ENCODE data around the gene C1orf35.

Gene C1orf35

DNA sequence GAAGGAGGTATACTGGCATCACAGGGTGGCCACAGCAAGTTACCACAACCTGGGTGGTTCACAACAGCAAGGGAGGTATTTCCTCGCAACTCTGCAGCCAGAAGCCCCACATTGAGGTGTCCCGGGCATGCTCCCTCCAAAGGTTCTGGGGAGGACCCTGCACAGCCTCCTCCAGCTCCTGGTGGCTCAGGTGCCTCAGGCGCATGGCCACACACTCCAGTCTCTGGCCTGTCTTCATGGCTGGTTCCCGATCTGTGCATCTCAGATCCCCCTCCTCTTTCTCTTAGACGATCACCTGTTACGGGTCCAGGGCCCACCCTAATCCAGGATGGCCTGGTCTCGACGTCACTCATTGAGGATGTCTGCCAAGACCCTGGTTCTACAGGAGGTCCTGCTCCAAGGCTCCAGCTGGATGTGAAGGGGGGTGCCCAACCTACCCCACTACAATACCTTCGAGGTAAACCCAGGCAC is 27.3 kb downstream of the C1orf35 start:
- ChIA-PET CTCF (no interaction called here), POLR2A (no interaction called here)
- no peak for DNase-seq (ENCODE audit: extremely low spot score)
- no peak for TF ChIP-seq ELF4 (IDR thresholded peaks at IDR 0.05)
- TF ChIP-seq HDGF (IDR thresholded peaks at IDR 0.05; ENCODE audit: borderline replicate concordance): 0 out of 2 replicates have a peak, but pooled peaks have one; percentile 19

DNA sequence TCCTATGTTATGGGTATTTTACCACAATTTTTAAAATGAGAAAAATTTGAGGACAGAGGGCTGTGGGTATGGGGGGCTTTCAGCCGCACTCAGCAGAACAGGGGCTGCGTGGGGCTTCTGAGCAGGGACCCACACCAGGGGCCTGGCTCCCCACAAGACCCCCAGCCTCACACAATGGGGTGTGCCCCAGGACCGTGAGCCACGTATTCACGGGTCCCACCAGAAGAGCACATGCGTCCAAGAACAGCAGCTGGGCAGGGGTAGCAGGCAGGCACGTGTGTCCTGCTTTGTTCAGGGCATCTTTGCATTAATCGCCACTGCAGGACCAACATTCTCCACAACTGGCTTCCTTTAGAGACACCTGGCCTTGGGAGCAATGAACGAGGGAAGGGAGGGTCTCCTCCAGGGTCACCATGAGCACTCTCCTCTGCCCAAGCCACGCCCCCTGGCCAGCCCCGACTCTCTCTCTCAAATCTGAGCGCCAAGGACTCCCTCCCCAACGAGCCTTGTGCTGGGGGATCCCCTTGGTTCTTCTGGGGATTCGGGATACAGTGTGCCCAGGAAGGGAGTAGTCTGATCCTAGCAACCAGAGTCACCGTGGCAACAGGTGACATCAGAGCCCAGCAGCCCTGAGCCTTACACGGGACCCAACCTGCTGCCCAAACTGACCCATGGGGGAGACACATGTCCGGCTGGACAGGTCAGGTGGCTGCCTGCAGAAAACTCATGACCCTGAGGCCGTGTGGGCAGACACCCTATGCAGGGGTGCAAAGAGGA is 28.0 kb downstream of the C1orf35 start:
- ChIA-PET POLR2A (no interaction called here), CTCF (interaction anchor here (0.8 to 1.3 kb wide), 2 partner anchors 76 to 79 kb away, joined by 3 to 7 read pairs; no protein-coding TSS in a partner anchor)
- no peak for DNase-seq (ENCODE audit: extremely low spot score)
- TF ChIP-seq NFRKB (IDR thresholded peaks at IDR 0.05) (no peak), BHLHE40 (IDR thresholded peaks at IDR 0.05; ENCODE audit: borderline replicate concordance) (no peak), FOXK2 (IDR thresholded peaks at IDR 0.05) (no peak), SP1 (IDR thresholded peaks at IDR 0.05) (no peak), FOXA1 (IDR thresholded peaks at IDR 0.05) (no peak), TARDBP (IDR thresholded peaks at IDR 0.05) (no peak), CTBP1 (IDR thresholded peaks at IDR 0.05; ENCODE audit: borderline replicate concordance) (no peak), FOXM1 (IDR thresholded peaks at IDR 0.05; ENCODE audit: borderline replicate concordance) (no peak), ARNT (IDR thresholded peaks at IDR 0.05) (no peak), L3MBTL2 (conservative IDR thresholded peaks at IDR 0.05) (no peak), LEF1 (IDR thresholded peaks at IDR 0.05; ENCODE audit: borderline replicate concordance) (no peak), SUZ12 (IDR thresholded peaks at IDR 0.05) (no peak), ZNF384 (IDR thresholded peaks at IDR 0.05) (no peak), HDGF (IDR thresholded peaks at IDR 0.05; ENCODE audit: borderline replicate concordance) (no peak), ELF4 (IDR thresholded peaks at IDR 0.05) (no peak)
- TF ChIP-seq, protein P1, sequence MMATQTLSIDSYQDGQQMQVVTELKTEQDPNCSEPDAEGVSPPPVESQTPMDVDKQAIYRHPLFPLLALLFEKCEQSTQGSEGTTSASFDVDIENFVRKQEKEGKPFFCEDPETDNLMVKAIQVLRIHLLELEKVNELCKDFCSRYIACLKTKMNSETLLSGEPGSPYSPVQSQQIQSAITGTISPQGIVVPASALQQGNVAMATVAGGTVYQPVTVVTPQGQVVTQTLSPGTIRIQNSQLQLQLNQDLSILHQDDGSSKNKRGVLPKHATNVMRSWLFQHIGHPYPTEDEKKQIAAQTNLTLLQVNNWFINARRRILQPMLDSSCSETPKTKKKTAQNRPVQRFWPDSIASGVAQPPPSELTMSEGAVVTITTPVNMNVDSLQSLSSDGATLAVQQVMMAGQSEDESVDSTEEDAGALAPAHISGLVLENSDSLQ (IDR thresholded peaks at IDR 0.05): no peak

DNA sequence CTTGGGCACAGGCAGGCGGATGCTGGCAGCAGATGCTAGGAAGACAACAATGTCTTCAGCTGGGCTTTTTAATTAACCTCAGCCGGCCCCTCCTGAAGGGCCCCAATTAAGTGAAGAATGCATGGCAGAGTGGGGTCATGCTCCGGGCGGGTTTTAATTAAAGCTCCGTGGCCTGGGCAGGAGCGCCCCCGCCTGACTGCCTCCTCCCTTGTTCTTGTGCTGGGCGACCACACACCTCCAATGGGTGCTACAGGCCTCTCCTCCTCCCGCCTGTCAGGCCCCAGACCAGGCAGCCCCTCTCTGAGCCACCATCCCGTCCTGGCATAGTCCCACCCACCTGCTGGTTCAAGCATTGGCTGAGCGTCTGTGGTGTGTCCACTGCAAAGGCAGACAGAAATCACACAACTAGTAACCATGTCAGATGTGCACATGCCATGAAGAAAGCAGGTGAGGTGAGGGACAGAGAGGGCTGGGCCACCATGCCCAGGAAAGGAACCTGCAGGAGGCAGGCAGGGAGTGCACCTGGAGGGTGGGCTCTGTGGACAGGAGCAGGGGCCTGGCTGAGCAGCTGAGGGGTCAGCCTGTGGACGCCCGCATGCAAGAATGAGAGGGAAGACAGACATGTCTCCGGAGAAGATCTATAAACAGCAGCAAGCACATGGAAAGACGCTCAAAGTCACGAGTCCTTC is 29.1 kb downstream of the C1orf35 start:
- POLR2A ChIA-PET: interaction anchor here (0.6 to 2.4 kb wide), 2 partner anchors 8 to 26 kb away, joined by 3 to 8 read pairs; partner anchors contain the start of gene ARF1
- peak; percentile 41 for DNase-seq (ENCODE audit: extremely low spot score)
- CTCF ChIA-PET: interaction anchor here (0.5 to 1.3 kb wide), 4 partner anchors 48 to 78 kb away, joined by 3 to 7 read pairs (median 4); no protein-coding TSS in a partner anchor
- TF ChIP-seq CTBP1 (IDR thresholded peaks at IDR 0.05; ENCODE audit: borderline replicate concordance) (no peak), ARNT (IDR thresholded peaks at IDR 0.05) (no peak), L3MBTL2 (conservative IDR thresholded peaks at IDR 0.05) (no peak), SP1 (IDR thresholded peaks at IDR 0.05) (no peak)

DNA sequence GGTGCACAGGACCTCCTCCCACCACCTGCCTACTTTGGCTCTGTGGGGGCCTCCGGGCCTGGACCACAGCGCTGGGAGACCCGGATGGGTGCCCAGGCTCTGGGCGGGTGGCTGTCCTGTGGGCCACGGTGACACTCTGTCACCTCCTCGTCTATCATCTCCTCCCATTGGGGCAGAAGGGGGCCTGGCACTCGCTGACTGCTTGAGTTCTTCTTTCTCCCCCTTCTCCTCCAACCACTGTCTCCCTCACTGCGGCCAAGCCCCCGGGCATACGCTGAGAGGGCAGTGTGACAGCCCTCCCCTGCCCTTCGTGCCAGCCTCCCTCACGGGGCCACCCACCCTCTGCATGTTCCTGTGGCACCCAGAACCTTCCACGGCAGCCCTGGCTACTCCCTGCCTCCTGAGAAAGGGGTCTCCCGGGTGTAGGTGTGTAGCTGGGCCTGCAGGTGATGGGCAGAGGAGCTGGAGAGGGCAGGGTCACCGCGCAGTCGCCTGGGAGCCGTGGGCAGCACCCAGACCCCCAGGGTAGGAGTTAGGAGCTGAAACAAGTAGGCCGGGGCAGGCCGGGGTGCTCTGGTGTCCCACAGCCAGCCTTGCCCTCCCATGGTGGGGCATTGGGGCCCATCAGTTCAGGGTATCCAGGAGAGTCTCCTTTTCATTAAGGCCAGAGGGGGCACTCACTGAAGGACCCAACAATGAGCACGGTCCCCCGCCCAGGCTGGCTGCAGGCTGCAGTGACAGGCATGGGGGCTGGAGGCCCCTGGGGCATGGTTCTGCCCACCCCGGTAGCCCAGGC is 29.9 kb downstream of the C1orf35 start:
- CTCF ChIA-PET: interaction anchor here (1.3 kb wide), 2 partner anchors 69 to 74 kb away, joined by 6 to 7 read pairs; no protein-coding TSS in a partner anchor
- TF ChIP-seq SUZ12 (IDR thresholded peaks at IDR 0.05) (no peak), FOXA1 (IDR thresholded peaks at IDR 0.05) (no peak), CTBP1 (IDR thresholded peaks at IDR 0.05; ENCODE audit: borderline replicate concordance) (no peak), TARDBP (IDR thresholded peaks at IDR 0.05) (no peak), LEF1 (IDR thresholded peaks at IDR 0.05; ENCODE audit: borderline replicate concordance) (no peak), L3MBTL2 (conservative IDR thresholded peaks at IDR 0.05) (no peak), HDGF (IDR thresholded peaks at IDR 0.05; ENCODE audit: borderline replicate concordance) (no peak)
- TF ChIP-seq, protein P1 (IDR thresholded peaks at IDR 0.05): no peak
- POLR2A ChIA-PET: interaction anchor here (0.6 to 2.4 kb wide), 2 partner anchors 9 to 27 kb away, joined by 3 to 8 read pairs; partner anchors contain the start of gene ARF1
- DNase-seq (ENCODE audit: extremely low spot score): no peak

DNA sequence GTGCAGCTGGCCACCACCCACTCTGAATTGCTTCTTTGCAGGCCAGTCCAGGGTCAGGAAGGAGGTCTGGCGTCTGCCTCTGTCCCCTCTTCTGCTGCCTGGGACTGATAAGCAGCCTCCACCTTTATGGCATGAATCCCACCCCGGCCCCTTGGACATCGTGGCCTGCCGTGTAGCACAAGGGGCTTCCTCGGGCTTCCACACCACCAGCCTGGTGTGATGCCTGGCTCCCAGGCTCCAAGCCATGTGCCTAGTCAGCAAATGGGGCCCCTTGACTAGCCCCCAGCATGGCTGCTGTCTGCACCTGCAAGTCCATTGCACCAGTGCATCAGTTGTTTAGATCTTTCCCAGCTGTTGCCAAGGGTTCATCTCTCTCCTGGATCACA is 30.5 kb downstream of the C1orf35 start:
- POLR2A ChIA-PET: interaction anchor here (2.4 kb wide), 1 partner anchor 10 kb away, joined by 8 read pairs; the partner anchor contains the start of gene ARF1
- CTCF ChIA-PET: no interaction called here
- TF ChIP-seq FOXA1 (IDR thresholded peaks at IDR 0.05): no peak
- no peak for TF ChIP-seq BHLHE40 (IDR thresholded peaks at IDR 0.05; ENCODE audit: borderline replicate concordance)
- TF ChIP-seq L3MBTL2 (conservative IDR thresholded peaks at IDR 0.05): no peak
- no peak for TF ChIP-seq FOXK2 (IDR thresholded peaks at IDR 0.05)
- TF ChIP-seq TARDBP (IDR thresholded peaks at IDR 0.05): no peak
- no peak for TF ChIP-seq SUZ12 (IDR thresholded peaks at IDR 0.05)
- TF ChIP-seq, protein P1 (IDR thresholded peaks at IDR 0.05): no peak
- TF ChIP-seq ARNT (IDR thresholded peaks at IDR 0.05): no peak
- no peak for TF ChIP-seq SP1 (IDR thresholded peaks at IDR 0.05)
- no peak for TF ChIP-seq ELF4 (IDR thresholded peaks at IDR 0.05)
- DNase-seq (ENCODE audit: extremely low spot score): no peak

All from HEK293T (cell line).